ENCODE measurements around the gene SNX15.
"Not testable (repeated sequence)": the region's sequence is repeated elsewhere in the genome, so short reads cannot be mapped to it uniquely, and the experiment has no call there.

The SNX15 gene, protein sequence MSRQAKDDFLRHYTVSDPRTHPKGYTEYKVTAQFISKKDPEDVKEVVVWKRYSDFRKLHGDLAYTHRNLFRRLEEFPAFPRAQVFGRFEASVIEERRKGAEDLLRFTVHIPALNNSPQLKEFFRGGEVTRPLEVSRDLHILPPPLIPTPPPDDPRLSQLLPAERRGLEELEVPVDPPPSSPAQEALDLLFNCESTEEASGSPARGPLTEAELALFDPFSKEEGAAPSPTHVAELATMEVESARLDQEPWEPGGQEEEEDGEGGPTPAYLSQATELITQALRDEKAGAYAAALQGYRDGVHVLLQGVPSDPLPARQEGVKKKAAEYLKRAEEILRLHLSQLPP

DNA sequence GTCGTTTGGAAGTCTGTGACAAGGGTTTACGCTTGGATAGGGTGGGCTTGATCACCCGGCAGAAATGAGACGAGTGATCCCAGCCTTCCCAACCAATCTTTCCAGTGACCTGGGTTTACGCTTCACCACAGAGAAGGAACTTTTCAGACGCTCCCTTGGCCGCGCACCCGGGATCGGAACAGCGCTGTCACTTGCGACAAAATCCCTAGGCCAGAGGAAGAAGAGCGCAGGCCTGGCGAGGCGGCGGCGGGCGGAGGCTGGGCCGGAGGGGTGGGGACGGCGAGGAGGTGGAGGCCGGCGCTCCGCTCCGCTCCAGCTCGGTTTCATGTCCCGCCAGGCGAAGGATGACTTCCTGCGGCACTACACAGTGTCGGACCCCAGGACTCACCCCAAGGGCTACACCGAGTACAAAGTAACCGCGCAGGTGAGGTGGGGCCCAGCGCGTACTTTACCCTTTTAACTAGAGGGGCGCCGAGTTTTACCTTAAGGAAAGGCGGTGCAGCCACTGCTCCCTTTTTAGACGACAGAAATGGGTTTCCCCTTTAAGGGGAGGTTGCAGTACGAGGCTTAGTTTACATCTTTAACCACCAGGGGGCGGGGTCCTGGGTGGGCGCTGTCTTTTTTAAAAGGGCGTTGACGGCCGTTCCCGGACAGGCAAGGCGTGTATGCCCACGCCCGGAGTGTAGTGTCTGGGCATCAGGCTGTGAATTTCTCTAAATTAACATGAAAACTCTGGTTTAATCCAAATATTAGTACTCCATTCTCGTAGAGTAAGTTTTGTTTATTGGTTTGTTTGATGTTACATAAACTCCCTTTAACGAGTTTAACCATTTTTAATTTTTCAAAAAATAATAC is at the start of gene SNX15:
SNX15 (plus strand) TSS at position 227 of the 855 bp plus-strand sequence; CDS start at position 326, 99 bp downstream.
- DNase-seq (ENCODE audit: low read depth in 2 of 2) = peak; percentile 81 to 86

- DNase-seq (ENCODE audit: low read depth in 2 of 2) = not testable (repeated sequence)
Observed at GRCh38 chr11:64983339-64983738, 43.9 kb upstream of the SNX15 start.

- no peak for DNase-seq (ENCODE audit: low read depth in 2 of 2)
Observed at GRCh38 chr11:64987998-64988854, 39.0 kb upstream of the SNX15 start.

DNA sequence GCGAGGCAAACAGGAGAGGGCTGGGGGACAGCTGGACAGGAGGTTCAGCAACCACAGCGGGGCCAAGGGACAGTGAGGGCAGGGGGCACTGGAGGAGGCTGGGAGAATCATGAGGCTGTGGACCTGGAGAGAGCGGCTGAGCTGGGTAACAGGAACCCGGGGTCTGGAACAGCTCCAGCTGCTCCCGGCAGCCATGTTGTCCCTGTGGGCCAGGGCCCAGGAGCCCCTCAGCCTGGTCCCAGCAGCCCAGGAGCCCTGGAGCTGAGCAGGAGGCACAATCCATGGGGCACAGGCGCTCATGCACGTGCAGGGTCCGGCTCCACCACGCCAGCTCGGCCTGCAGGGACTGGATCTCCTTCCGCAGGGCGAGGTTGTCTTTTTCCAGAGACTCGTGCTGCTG is 37.8 kb upstream of the SNX15 start:
- DNase-seq (ENCODE audit: low read depth in 2 of 2) = no peak

- DNase-seq (ENCODE audit: low read depth in 2 of 2) = no peak
Observed at GRCh38 chr11:64990222-64990923, 36.9 kb upstream of the SNX15 start.

DNA sequence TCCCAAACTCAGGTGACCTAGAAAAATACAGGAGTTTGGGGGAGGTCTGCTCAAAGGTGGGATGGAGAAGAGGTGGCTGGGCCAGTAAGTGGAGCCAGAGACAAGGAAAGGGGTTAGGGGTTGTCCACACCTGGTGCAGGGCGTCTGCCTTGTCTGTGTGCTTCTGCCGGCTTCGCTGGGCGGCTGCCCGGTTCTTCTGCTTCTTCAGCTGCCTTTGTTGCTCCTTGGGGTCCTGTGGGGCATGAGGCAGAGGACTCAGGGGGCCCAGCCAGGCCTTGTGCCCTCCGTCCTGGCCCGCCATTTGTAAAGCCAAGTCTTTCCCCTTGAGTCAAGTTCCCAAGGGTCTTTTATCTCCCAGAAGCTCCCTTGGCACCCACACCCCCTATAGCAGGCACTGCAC is 32.9 kb upstream of the SNX15 start:
- DNase-seq (ENCODE audit: low read depth in 2 of 2) = no peak

GRCh38 chr11:64996327-64996709 is 30.9 kb upstream of the SNX15 start:
- no peak for DNase-seq (ENCODE audit: low read depth in 2 of 2)

DNA sequence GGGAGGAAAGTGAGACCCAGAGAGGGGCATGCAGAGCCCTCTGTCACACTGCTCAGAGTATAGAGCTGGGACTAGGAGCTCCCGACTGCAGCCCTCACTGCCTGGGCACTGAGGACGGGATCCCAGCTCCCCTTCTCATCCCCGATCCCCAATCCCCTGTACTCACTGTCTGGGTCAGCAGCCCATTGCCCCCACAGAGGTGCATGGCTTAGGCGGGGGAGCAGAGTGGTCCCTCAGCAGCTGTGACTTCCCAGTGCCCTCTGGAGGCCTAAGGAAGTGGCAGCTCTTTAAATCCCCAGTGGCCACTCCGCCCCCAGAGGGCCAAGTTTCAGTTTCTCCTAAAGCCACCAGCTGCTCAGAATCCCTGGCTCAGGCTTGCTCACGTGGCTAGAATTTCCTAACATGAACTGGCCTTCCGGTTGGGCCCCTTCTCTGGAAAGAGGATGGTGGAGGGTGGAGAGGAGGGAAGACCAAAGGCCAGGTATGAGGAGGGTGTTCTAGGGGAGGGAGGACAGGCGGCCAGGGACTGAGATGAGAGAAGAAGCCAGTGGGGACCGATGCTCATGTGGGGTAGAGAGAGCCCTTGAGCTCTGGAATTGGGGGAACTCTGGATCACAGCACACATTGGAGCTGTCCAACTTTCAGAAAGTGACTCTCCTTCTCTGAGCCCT is 30.4 kb upstream of the SNX15 start, which contains the start of gene BATF2:
BATF2 (minus strand) TSS at position 262 of the 671 bp plus-strand sequence; CDS start at position 205, 57 bp downstream.
- no peak for DNase-seq (ENCODE audit: low read depth in 2 of 2)

DNA sequence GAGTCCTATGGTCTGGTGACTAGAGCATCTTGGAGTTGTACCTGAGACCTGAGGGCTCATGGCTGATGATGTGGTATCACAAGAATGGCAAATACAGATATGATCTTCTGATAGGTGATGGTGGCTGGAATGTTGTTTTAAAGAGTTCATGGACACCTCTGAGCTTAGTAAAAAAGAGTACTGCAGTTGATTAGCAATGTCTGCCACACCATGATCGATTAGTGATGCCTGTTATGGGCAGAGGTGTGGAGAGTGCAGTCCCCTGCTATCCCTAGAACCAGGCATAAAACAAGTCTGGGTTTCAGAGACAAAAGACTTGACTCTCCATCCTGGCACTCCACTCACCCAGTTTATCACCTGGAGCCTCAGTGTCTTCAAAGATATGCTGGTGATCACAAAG is 29.1 kb upstream of the SNX15 start:
- no peak for DNase-seq (ENCODE audit: low read depth in 2 of 2)

DNA sequence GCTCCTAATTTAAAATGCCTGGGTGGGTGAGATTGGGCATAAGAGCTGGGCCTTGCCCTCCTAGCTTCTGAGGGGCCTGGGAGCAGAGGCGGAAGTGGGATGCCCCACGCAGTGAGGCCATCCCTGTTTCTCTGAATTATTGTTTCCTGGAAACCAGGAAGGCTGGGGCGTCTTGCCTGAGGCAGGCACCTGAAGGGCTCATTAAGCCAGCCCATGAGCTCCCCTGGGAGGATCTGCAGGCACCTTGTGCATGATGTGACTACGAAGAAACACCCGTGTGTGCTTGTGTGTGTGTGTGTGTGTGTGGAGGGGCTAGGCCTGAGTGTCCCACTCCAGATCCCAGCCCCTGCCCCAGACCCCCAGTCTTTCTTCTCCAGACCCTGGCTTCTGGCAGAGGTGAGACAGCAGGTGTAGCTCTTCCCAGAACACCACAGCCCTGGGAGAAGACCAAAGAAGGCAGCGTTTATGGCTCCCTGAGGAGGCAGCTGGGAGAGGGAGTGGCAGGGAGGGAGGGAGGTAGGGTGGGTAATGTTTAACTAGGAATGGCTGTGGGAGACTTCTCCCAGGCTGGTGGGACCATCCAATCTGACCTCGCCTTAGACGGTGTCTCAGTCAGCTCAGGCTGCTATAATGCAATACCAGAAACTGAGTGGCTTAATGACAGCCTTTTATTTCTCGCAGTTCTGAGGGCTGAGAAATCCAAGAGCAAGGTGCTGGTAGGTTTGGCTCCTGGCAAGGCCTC is 28.4 kb upstream of the SNX15 start:
- no peak for DNase-seq (ENCODE audit: low read depth in 2 of 2)

GRCh38 chr11:64999478-64999877 is 27.8 kb upstream of the SNX15 start:
- DNase-seq (ENCODE audit: low read depth in 2 of 2) = no peak

GRCh38 chr11:65002706-65003105 is 24.5 kb upstream of the SNX15 start:
- DNase-seq (ENCODE audit: low read depth in 2 of 2) = no peak

DNA sequence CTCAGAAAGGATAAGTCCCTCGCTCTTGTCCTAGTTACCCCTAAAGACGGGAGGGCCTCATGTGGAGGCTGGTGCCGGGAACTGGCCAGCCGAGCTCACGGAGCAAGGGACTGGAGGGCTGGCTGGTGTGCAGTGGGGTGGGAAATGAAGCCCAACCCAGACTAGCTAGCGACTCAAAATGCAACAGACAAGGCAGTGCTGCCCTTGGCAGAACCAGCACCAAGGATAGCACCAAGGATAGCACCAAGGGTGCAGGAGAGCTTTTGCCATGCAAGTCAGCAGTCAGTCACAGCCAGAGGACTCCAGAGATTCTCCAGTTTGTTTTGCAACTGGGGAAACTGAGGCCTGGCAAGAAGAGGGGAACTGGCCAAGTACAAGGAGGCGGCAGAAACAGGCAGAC is 24.0 kb upstream of the SNX15 start:
- DNase-seq (ENCODE audit: low read depth in 2 of 2) = no peak

DNA sequence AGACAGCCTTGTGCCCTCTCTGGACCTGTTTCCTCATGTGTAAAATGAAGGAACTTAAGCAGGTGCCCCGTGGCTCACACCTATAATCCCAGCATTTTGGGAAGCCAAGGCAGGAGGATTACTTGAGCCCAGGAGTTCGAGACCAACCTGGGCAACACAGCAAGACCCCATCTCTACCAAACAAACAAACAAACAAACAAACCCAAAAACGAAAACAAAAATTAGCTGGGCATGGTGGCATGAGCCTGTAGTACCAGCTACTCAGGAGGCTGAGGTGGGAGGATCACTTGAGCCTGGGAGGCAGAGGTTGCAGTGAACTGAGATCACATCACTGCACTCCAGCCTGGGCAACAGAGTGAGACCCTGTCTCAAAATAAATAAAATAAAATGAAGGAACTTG is 23.3 kb upstream of the SNX15 start:
- not testable (repeated sequence) for DNase-seq (ENCODE audit: low read depth in 2 of 2)

- DNase-seq (ENCODE audit: low read depth in 2 of 2) = no peak
Observed at GRCh38 chr11:65008016-65008415, 19.2 kb upstream of the SNX15 start.

DNA sequence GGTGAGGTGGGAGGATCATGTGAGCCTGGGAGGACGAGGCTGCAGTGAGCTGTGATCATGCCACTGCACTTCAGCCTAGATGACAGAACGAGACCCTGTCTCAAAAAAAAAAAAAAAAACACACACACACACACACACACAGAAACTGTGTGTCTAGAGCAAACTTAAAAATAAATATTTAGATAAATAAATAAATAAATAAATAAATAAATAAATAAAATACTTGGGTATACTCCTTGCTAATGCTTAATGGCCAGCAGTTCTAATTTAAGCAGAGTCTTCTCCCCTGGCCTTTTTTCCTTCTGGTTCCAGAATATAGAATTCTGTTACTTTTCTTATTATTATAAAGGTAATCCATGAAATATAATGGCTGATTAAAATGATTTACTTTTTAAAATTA is 18.4 kb upstream of the SNX15 start:
- DNase-seq (ENCODE audit: low read depth in 2 of 2) = no peak

DNA sequence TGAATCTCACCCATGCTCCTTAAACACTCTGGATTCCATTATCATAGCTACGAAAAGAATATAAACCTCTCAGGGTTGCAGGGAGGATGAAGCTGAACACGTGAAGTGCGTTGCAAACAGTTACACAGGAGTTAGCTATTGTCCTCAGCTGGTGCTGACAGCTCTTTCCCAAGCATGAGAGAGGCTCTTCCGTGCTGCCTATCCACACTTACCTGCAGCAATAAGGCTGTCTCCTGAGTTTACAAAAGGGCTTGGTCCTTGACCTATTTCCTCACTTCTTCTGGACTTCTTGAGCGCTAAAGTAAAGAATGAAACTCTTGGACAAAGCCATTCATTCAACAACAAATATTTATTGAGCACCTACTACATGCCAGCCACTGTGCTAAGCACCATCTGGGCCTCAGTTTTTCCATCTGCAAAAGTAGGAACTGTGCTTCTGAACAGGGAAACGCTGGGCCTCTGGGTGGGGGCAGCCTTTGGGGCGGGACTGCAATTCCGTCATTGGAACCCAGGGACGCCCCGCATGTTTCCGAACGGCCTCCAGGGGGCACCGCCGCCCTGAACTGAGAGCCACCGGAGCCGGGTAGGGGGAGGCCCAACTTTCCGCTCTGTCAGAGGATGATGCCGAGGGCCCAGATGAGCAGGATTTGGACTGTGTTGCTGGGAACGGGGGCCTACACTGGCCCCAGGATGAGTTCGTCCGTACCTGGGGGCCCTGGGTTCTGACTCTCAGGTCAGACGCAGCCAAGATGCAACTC is 13.9 kb upstream of the SNX15 start:
- peak; percentile 81 to 84 for DNase-seq (ENCODE audit: low read depth in 2 of 2)

- DNase-seq (ENCODE audit: low read depth in 2 of 2) = peak; percentile 74 to 78
Observed at GRCh38 chr11:65013888-65014725, 13.1 kb upstream of the SNX15 start, which contains the start of gene ARL2. Gene ARL2 (plus strand): TSS chr11:65014160. CDS start chr11:65014208, 48 bp downstream.

Measured in activated CD8-positive, alpha-beta memory T cell treated with anti-CD3 and anti-CD28 coated beads for 4 hours (primary cell).